Posterior vena cava (tissue), 2 donors: ENCODE data around the gene GRAMD2A. TPM values are rescaled to one million over a fixed set of nuclear protein-coding genes. Genes with fewer than 3 reads are reported as not detected.
A peak's percentile ranks its signal among the peaks of the same experiment; 100 is the strongest.

ENCODE experiments used
- DNase-seq: peaks from one replicate; pipeline ENCODE4 v3.0.0-alpha.2; 2020; ENCODE audit warnings: low spot score
- intact Hi-C, 2 donors: fragments of 100-400 bp; cut with DNase I; formaldehyde crosslinking; loops; one replicate each; pipeline versions ENCODE4 v1.14.1 to v1.14.2; 2022 to 2023
- total RNA-seq, 2 donors: library from RNA; stranded (reverse); fragmentation: NEBNext Ultra II Directional; extraction: Animal tissue kit (Norgen Biotek cat#: 25700); gene quantifications; one replicate each; pipeline ENCODE4 v1.2.1, GENCODE V29; 2021
- donor health status: DM: yes; HTN: yes; CAD: no.
- donor health status: DM: yes; HTN: yes; CAD: no.

Gene GRAMD2A
- total RNA-seq, 2 donors from 2014 or later, result 0.10 TPM; not detected in 1

- intact Hi-C loops, result loop anchor here (10.0 kb wide), 1 partner anchor 410 kb away; no protein-coding TSS in a partner anchor
- no peak for DNase-seq
Observed at GRCh38 chr15:72154316-72154715, 43.3 kb downstream of the GRAMD2A start.

DNA sequence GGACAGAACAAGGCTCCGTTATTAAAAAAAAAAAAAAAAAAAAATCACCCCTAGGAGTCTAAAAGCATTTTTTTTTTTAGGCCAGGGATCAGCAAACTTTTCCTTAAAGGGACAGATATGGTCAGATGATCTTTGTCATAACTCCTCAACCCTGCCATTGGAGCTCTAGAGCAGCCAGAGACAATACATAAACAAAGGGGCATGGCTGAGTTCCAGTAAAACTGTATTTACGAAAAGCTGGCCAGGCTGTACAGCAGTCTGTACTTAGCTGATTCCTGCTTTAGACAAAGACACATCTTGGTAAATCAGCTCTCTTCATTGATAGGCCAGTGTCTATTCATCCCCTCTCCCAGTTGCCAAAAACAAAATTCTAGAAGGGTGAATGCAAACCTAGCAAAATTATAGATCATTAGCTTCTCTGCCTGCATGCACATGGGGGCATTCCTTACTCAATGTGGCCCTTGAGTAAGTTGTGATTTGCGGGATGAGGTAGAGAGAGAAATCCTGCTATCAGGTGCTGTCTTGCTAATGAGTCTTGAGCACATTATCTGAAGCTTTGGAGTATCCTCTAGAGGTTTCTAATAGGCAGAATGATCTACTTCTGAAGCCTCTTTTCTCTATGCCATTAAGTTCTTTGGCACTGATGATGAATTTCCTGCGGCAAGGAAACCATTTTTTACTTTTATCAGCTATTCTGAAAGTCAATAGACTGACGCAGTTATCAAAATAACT lies 44.2 kb downstream of the GRAMD2A start:
- no peak for DNase-seq
- intact Hi-C loops, result loop anchor here (10.0 kb wide), 1 partner anchor 409 kb away; no protein-coding TSS in a partner anchor

- DNase-seq, result no peak
- intact Hi-C loops, result no loop called here
Observed at GRCh38 chr15:72147418-72147817, 50.2 kb downstream of the GRAMD2A start.

- no peak for DNase-seq
- intact Hi-C loops, result no loop called here
Observed at GRCh38 chr15:72146934-72147333, 50.7 kb downstream of the GRAMD2A start.

DNA sequence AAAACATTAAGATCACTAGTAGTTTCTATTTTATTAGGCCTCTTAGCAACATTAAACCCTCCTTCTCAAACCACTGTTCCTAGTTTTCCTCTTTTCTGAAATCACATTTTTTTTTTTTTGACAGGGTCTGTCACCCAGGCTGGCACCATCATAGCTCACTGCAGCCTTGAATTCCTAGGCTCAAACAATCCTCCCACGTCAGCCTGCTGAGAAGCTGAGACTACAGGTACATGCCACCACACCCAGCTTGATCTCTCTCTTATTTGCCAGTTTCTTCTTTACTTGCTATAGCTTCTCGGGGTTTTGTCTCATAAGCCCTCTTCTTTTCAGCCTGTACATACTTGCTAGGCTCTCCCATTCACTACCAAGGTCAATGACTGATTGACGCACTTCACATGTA lies 51.4 kb downstream of the GRAMD2A start:
- no peak for DNase-seq
- intact Hi-C loops, result no loop called here

- DNase-seq, result no peak
- intact Hi-C loops, result no loop called here
Observed at GRCh38 chr15:72141171-72142084, 56.2 kb downstream of the GRAMD2A start.

- intact Hi-C loops, result no loop called here
- no peak for DNase-seq
Observed at GRCh38 chr15:72140088-72140487, 57.5 kb downstream of the GRAMD2A start.

DNA sequence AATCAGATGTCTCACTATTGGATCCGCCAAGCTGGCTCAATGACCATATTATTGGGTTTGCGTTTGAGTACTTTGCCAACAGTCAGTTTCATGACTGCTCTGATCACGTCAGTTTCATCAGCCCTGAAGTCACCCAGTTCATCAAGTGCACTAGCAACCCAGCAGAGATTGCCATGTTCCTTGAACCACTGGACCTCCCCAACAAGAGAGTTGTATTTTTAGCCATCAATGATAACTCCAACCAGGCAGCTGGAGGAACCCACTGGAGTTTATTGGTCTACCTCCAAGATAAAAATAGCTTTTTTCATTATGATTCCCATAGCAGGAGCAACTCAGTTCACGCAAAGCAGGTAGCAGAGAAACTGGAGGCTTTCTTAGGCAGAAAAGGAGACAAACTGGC lies 57.9 kb downstream of the GRAMD2A start:
- intact Hi-C loops, result no loop called here
- no peak for DNase-seq

DNA sequence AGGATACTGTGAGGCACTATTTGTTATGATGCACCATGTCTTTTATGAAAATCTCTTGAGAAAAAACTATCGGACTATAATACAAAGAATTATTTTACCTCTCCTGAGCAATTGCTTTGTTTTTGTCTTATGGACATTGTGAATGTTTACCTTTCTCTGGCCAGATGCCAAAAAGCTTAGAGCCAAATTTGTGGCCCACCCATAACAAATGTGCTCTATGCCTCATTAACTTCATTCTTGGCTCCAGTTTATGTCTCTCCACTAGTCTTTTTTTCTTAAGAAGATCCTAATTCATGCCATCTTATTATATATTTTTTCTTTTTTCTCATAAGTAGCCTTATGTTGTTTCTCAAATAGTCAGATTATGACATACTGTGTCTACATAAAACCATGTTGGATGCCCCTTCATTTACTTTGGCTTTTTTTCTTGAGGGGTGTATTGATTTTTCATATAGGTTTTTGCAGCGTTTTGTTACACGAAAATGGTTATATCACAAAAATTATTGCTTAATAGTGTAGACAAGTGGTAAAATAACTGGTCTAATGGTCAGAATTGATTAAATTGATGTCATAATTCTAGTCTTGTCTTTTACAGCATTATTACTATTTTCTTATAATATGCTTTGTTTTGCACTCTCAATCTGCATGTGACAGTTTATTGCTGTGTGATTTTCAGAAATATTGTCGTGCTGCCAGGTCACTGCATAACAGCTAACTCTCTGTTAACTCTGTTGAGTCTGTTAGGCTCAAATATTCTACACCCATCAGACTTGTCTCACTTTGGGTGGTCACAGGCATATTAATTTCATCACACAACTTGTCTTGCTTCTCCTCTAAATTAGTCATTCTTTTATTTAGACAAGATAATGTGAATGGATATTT lies 61.2 kb downstream of the GRAMD2A start:
- intact Hi-C loops, result no loop called here
- no peak for DNase-seq

DNA sequence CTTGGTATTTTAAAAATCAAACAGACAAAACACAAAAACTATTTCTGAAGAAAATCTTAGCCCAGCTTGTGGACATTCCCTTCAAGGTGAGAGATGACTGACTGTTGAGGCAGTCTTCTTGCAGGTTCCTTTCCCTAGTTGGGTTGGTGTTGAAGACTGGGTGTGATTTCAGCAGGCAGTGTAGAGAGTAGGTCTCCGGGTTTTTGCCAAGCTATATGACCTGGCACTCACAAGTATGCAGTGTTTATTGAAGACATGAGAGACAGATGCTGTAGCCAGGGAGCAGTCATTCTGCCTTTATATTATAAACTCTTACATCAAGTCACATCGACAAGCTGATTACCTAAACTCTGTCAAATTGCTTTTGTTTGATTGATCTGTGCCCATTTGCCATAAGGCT lies 61.9 kb downstream of the GRAMD2A start:
- intact Hi-C loops, result no loop called here
- DNase-seq, result no peak

DNA sequence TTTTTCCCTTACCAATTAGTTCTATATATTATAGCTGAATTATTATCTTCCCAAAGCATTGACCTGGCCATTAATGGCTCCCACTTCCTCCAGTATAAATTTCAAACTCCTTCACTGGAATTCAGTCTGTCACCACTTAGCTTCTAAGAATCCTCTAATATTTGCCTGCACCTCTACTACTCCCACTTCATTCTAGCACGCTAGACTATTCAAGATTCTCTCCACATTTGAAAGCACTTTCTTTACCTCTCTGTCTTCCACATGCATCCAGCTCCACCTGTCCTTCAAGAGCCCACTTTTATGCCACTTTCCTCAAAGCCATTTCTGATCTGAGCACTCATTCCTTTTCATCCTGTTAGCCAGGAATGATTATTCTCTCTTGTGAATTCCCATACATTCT lies 64.4 kb downstream of the GRAMD2A start:
- intact Hi-C loops, result no loop called here
- DNase-seq, result no peak

DNA sequence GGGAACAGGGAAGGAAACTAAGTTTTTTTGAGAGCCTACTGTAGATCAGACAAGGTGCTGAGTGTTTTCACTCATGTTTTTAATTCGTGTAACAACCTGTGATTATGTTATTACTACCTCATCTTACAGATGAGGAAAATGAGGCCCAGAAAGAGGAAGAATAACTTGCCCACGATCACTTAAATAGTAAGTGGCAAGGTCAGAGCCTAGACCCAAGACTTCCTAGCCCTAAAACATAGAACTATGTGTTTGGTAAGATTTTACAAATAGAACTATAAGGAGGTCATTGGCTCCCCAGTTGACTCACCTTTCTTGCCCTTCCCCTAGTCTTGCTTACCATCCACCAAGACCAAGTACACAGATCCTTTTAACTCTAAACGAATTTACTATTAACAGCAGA lies 65.7 kb downstream of the GRAMD2A start:
- DNase-seq, result no peak
- intact Hi-C loops, result no loop called here

DNA sequence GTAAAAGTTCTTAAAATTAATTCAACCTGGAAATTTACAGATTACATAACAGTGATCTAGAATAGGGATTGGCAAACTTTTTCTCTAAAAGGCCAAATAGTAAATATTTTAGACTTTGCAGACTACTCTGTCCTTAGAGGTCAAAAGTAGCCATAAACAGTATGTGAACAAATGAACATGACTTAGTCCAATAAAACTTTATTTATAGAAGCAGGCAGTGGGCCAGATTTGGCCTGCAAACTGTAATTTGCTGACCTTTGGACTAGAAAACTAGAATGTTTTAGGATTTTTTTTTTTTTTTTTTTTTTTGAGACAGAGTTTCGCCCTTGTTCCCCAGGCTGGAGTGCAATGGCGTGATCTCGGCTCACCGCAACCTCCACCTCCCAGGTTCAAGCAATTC lies 67.3 kb downstream of the GRAMD2A start:
- no peak for DNase-seq
- intact Hi-C loops, result no loop called here

- DNase-seq, result no peak
- intact Hi-C loops, result no loop called here
Observed at GRCh38 chr15:72128359-72128758, 69.2 kb downstream of the GRAMD2A start.

GRCh38 chr15:72127724-72128322 lies 69.8 kb downstream of the GRAMD2A start:
- DNase-seq, result no peak
- intact Hi-C loops, result no loop called here

DNA sequence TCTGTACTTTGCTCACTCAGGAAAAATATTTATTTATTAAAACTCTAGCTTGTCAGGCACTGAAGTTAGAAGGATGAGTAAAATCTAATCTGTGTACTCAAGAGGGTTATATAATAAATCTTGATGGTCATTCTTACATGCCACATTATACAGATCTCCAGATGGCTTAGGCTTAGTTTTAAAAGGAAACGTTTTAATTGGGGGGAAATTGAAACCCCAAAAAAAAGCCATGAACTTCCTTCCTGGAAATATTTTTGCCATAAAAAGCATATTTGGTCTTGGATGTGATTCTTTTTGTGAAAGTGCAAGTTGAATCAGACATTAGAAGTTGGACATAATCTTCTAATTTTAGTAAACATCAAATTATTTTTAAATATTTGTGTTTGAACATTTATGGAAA lies 73.4 kb downstream of the GRAMD2A start:
- intact Hi-C loops, result no loop called here
- no peak for DNase-seq

DNA sequence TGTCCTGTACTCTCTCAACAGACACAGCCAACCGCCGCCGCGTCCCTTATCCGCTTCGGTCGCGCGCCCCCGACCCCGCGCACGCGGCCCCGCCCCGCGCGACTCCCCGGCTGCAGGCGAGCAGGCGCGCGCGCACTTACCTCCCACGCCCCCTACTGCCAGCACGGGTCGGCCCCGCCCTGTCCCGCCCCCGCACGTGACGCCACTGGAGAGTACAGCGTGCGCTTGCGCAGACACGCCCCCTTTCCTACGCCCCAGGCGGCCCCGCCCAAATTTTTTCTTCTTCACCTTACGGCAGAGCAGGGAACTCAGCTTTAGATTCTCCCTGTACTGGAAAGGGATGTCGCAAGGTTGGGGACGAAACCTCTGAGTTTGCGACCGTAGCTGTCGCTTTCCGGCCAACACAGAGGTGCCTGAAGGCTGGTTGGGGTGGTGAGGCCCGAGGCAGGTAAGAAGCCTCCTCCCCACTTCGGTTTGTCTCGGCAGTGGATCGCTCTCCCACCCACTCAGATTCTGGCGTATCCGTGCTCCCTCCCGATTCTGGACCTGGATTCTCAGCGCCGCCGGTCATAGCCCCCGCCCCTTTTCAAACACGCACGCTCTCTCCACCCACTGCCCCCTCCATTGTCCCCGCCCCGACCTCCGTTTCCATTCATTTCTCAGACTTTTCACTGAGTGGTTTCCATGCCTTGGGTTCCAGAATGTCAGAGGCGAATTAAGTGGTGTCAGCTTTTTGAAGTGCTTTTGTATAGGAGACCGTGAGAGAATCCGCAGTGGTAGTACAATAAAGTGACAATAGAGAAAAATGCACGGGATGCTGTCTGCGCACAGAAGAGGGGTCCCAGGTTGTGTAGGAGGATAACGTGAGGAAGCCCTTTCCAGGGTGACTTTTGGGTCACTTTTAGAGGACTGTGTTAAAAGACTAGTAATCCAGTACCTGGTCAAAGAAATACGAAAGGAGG lies 79.3 kb downstream of the GRAMD2A start, which contains the start of the genes MYO9A and SENP8:
Gene MYO9A, minus strand, starts transcription at position 134 of the 962 bp plus-strand sequence. CDS start 71,587 bp downstream, outside the sequence.
Gene SENP8, plus strand, starts transcription at position 387 of the 962 bp plus-strand sequence. CDS start 21,221 bp downstream, outside the sequence.
- DNase-seq, result peak; percentile 99
- intact Hi-C loops, result loop anchor here in 1 of 2 donors (5.0 kb wide), 1 partner anchor 154 kb away; the partner anchor contains the start of gene PARP6
